ENCODE results near the gene ENTREP1. TPM values are rescaled to one million over a fixed set of nuclear protein-coding genes. Genes with fewer than 3 reads are reported as not detected.

Gene ENTREP1
- total and polyA plus RNA-seq, 2 experiments from 2014 or later, result 0.94 to 2.2 TPM

GRCh38 chr9:69308206-69308931, 16.6 kb upstream of the ENTREP1 start:
- no peaks in the 10 kb centered on the region for H4K20me1 ChIP-seq (ENCODE audit: insufficient read depth, poor library complexity, severe bottlenecking)
- TF ChIP-seq EZH2phosphoT487 (IDR thresholded peaks at IDR 0.05; ENCODE audit: low read depth, severe bottlenecking, unreplicated experiment) (no peak), EZH2 (IDR thresholded peaks at IDR 0.05; ENCODE audit: borderline replicate concordance) (no peak), CTCF (IDR thresholded peaks at IDR 0.05; ENCODE audit: poor library complexity) (no peak)
- H3K27ac ChIP-seq, result peak overlapping the region; percentile 36
- H3K9me2 ChIP-seq (replicated peaks; ENCODE audit: insufficient read depth), result no peaks in the 10 kb centered on the region
- H3K36me3 ChIP-seq (replicated peaks; ENCODE audit: insufficient read depth, low read depth), result no peaks in the 10 kb centered on the region
- WGBS (ENCODE audit: low lambda C conversion rate, missing lambda C conversion rate), result 67% methylated on average over 5 of the region's 5 CpGs
- H3K9me3 ChIP-seq (ENCODE audit: low read depth), result no peaks in the 10 kb centered on the region
- H3K27me3 ChIP-seq, result no peaks in the 10 kb centered on the region
- H3K4me1 ChIP-seq (ENCODE audit: insufficient read depth), result no peaks in the 10 kb centered on the region
- H3K4me2 ChIP-seq, result no peak overlapping the region
- no peak overlapping the region for H3K4me3 ChIP-seq
- no peak for DNase-seq (ENCODE audit: low spot score)
- no peak overlapping the region for H2AFZ ChIP-seq
- H3K79me2 ChIP-seq, result no peaks in the 10 kb centered on the region

- no peaks in the 10 kb centered on the region for H3K9me3 ChIP-seq (ENCODE audit: low read depth)
- no peak overlapping the region for H3K4me3 ChIP-seq
- H3K27me3 ChIP-seq, result peaks cover 3% of the 10 kb centered on the region
- H3K4me1 ChIP-seq (ENCODE audit: insufficient read depth), result no peaks in the 10 kb centered on the region
- H3K27ac ChIP-seq, result no peak overlapping the region
- H3K36me3 ChIP-seq (replicated peaks; ENCODE audit: insufficient read depth, low read depth), result no peaks in the 10 kb centered on the region
- no peak overlapping the region for H3K4me2 ChIP-seq
- H3K9me2 ChIP-seq (replicated peaks; ENCODE audit: insufficient read depth), result no peaks in the 10 kb centered on the region
- no peak for DNase-seq (ENCODE audit: low spot score)
- no peaks in the 10 kb centered on the region for H4K20me1 ChIP-seq (ENCODE audit: insufficient read depth, poor library complexity, severe bottlenecking)
- no peaks in the 10 kb centered on the region for H3K79me2 ChIP-seq
- H2AFZ ChIP-seq, result no peak overlapping the region
- TF ChIP-seq CTCF (IDR thresholded peaks at IDR 0.05; ENCODE audit: poor library complexity) (no peak), EZH2 (IDR thresholded peaks at IDR 0.05; ENCODE audit: borderline replicate concordance) (no peak), EZH2phosphoT487 (IDR thresholded peaks at IDR 0.05; ENCODE audit: low read depth, severe bottlenecking, unreplicated experiment) (no peak)
Observed at GRCh38 chr9:69313175-69313574, 11.8 kb upstream of the ENTREP1 start.

DNA sequence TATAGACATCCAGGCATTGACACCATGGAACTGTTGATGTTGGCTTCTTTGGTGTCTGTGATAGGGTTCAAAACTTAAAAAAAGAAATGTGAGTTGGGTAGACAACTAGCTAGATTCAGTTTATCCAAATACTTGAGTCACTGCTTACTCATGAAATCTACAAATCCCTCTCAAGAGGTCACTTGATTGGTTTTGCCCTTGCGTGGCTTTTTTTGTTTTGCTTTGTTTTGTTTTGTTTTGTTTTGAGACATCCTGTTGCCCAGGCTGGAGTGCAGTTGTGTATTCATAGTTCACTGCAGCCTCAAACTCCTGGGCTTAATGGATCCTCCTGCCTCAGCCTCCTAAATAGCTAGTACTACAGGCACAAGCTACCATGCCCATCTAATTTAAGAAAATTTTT, 10.5 kb upstream of the ENTREP1 start:
- Histone ChIP-seq H3K27me3 (peaks cover 3% of the 10 kb centered on the region), H3K36me3 (replicated peaks; ENCODE audit: insufficient read depth, low read depth) (no peaks in the 10 kb centered on the region), H3K9me2 (replicated peaks; ENCODE audit: insufficient read depth) (no peaks in the 10 kb centered on the region), H2AFZ (no peak overlapping the region), H3K79me2 (no peaks in the 10 kb centered on the region), H3K4me3 (no peak overlapping the region), H3K27ac (no peak overlapping the region), H3K4me2 (no peak overlapping the region), H3K9me3 (ENCODE audit: low read depth) (no peaks in the 10 kb centered on the region), H4K20me1 (ENCODE audit: insufficient read depth, poor library complexity, severe bottlenecking) (no peaks in the 10 kb centered on the region), H3K4me1 (ENCODE audit: insufficient read depth) (no peaks in the 10 kb centered on the region)
- DNase-seq (ENCODE audit: low spot score), result no peak
- WGBS (ENCODE audit: low lambda C conversion rate, missing lambda C conversion rate), result 100% methylated on average over 1 of the region's 1 CpG
- no peak for TF ChIP-seq EZH2 (IDR thresholded peaks at IDR 0.05; ENCODE audit: borderline replicate concordance)
- TF ChIP-seq EZH2phosphoT487 (IDR thresholded peaks at IDR 0.05; ENCODE audit: low read depth, severe bottlenecking, unreplicated experiment), result no peak
- no peak for TF ChIP-seq CTCF (IDR thresholded peaks at IDR 0.05; ENCODE audit: poor library complexity)
